Mesendoderm (in vitro differentiated cells): ENCODE data around the gene TSPY4. TPM values are rescaled to one million over a fixed set of nuclear protein-coding genes. Genes with fewer than 3 reads are reported as not detected.
"Not testable (repeated sequence)": the region's sequence is repeated elsewhere in the genome, so short reads cannot be mapped to it uniquely, and the experiment has no call there.

Source experiments
- DNase-seq: peaks from one replicate; pipeline ENCODE4 v3.0.0; 2013
- H2AK5ac ChIP-seq: 2 replicates; pipeline ENCODE4 v1.6.1; 2013; ENCODE audit warnings: low read length, inconsistent platforms
- H2BK120ac ChIP-seq: 2 replicates; pipeline ENCODE4 v1.6.1; 2013; ENCODE audit warnings: low read depth, mild to moderate bottlenecking, low read length, moderate library complexity, mixed read lengths
- H2BK15ac ChIP-seq: replicated peaks from 2 replicates; pipeline ENCODE4 v1.6.1; 2013; ENCODE audit warnings: low read depth, mild to moderate bottlenecking, moderate library complexity
- H2BK5ac ChIP-seq: 2 replicates; pipeline ENCODE4 v1.6.1; 2013; ENCODE audit warnings: low read length, inconsistent platforms
- H3K18ac ChIP-seq: 2 replicates; pipeline ENCODE4 v1.6.1; 2013; ENCODE audit warnings: mild to moderate bottlenecking, low read length, mixed read lengths
- H3K23ac ChIP-seq: one replicate; pipeline ENCODE4 v1.6.1; 2013; ENCODE audit warnings: low read length
- H3K27ac ChIP-seq: 2 replicates; pipeline ENCODE4 v1.5.1; 2013; ENCODE audit warnings: low read depth, mild to moderate bottlenecking, inconsistent platforms, low read length, moderate library complexity
- H3K27me3 ChIP-seq: 2 replicates; pipeline ENCODE4 v1.6.1; 2013; ENCODE audit warnings: low read length, control low read depth, mild to moderate bottlenecking, inconsistent platforms; ENCODE audit not compliant: insufficient read depth, poor library complexity
- H3K36me3 ChIP-seq: 2 replicates; pipeline ENCODE4 v1.6.1; 2013; ENCODE audit warnings: low read length, inconsistent platforms; ENCODE audit not compliant: control insufficient read depth, insufficient read depth
- H3K4ac ChIP-seq: one replicate; pipeline ENCODE4 v1.6.1; 2013; ENCODE audit warnings: low read depth, mild to moderate bottlenecking, low read length, moderate library complexity
- H3K4me1 ChIP-seq: 2 replicates; pipeline ENCODE4 v1.6.1; 2013; ENCODE audit warnings: low read depth, low read length, inconsistent platforms; ENCODE audit not compliant: control insufficient read depth
- H3K4me2 ChIP-seq: 2 replicates; pipeline ENCODE4 v1.6.1; 2013; ENCODE audit warnings: low read length
- H3K4me3 ChIP-seq: 2 replicates; pipeline ENCODE4 v1.5.1; 2013; ENCODE audit warnings: mild to moderate bottlenecking, low read length
- H3K56ac ChIP-seq: one replicate; pipeline ENCODE4 v1.6.1; 2013; ENCODE audit warnings: low read length
- H3K79me1 ChIP-seq: 2 replicates; pipeline ENCODE4 v1.6.1; 2013; ENCODE audit warnings: low read length, inconsistent platforms
- H3K79me2 ChIP-seq: 2 replicates; pipeline ENCODE4 v1.6.1; 2013; ENCODE audit warnings: mild to moderate bottlenecking, low read length; ENCODE audit not compliant: control insufficient read depth, insufficient read depth
- H3K9ac ChIP-seq: 2 replicates; pipeline ENCODE4 v1.6.1; 2013; ENCODE audit warnings: low read length, inconsistent platforms
- H4K5ac ChIP-seq: one replicate; pipeline ENCODE4 v1.6.1; 2013; ENCODE audit warnings: low read length
- H4K8ac ChIP-seq: one replicate; pipeline ENCODE4 v1.6.1; 2013; ENCODE audit warnings: low read depth, mild to moderate bottlenecking, control low read depth, low read length, moderate library complexity
- WGBS: extraction: QIAGEN DNeasy Blood & Tissue Kit; methylation state at CpG from one replicate; pipeline ENCODE4 v1.1.7; 2013; ENCODE audit warnings: low lambda C conversion rate, missing lambda C conversion rate; ENCODE audit not compliant: insufficient coverage; ENCODE audit errors: extremely low coverage; 5-methylcytosine and 5-hydroxymethylcytosine counted together
- polyA plus RNA-seq, 2 experiments: library from polyadenylated mRNA; stranded (reverse); fragments of 200-250 nt; gene quantifications; one replicate each; pipeline ENCODE4 v1.2.3, GENCODE V29; 2013
- small RNA-seq: library from polyadenylated mRNA; stranded (forward); fragments of <200 nt; extraction: miRNeasy Mini kit (QIAGEN cat#:217004); gene quantifications from one replicate; pipeline ENCODE3, GENCODE V24; 2013; ENCODE audit not compliant: insufficient read depth

The TSPY4 gene
- not detected for polyA plus RNA-seq (2013, experiment 1 of 2)
- polyA plus RNA-seq (2013, experiment 2 of 2): not detected

GRCh38 chrY:9337164-9337563 is at the start of gene TSPY4:
Gene TSPY4 (plus strand): TSS chrY:9337464. CDS start chrY:9337510, 46 bp downstream.
- not testable (repeated sequence) for H2BK5ac ChIP-seq, H2BK120ac ChIP-seq, H3K27ac ChIP-seq, H3K56ac ChIP-seq, H3K27me3 ChIP-seq, DNase-seq, H3K4me2 ChIP-seq, H3K23ac ChIP-seq, H2BK15ac ChIP-seq, H4K8ac ChIP-seq, H2AK5ac ChIP-seq, H3K36me3 ChIP-seq, H3K4ac ChIP-seq, H3K79me2 ChIP-seq, H3K18ac ChIP-seq, H3K4me1 ChIP-seq, H3K4me3 ChIP-seq, H3K9ac ChIP-seq, H3K79me1 ChIP-seq, H4K5ac ChIP-seq
- no CpG with 5 or more reads among the region's 26 CpGs for WGBS

- no peak overlapping the region for H3K4ac ChIP-seq
- no peak overlapping the region for H2BK15ac ChIP-seq
- H3K9ac ChIP-seq: no peak overlapping the region
- H2BK120ac ChIP-seq: no peak overlapping the region
- H2AK5ac ChIP-seq: no peak overlapping the region
- no peak overlapping the region for H3K23ac ChIP-seq
- DNase-seq: no peak
- H3K18ac ChIP-seq: no peak overlapping the region
- H3K4me1 ChIP-seq: no peaks in the 10 kb centered on the region
- no peak overlapping the region for H3K4me2 ChIP-seq
- H3K79me2 ChIP-seq: no peaks in the 10 kb centered on the region
- no peak overlapping the region for H3K4me3 ChIP-seq
- H4K5ac ChIP-seq: no peak overlapping the region
- no peak overlapping the region for H3K56ac ChIP-seq
- H2BK5ac ChIP-seq: no peak overlapping the region
- no peaks in the 10 kb centered on the region for H3K36me3 ChIP-seq
- H3K79me1 ChIP-seq: no peaks in the 10 kb centered on the region
- H3K27me3 ChIP-seq: no peaks in the 10 kb centered on the region
- WGBS: no CpG with 5 or more reads among the region's 7 CpGs
- H4K8ac ChIP-seq: no peak overlapping the region
- H3K27ac ChIP-seq: no peak overlapping the region
These were observed 16.3 kb upstream of the TSPY4 start for GRCh38 chrY:9320996-9321395.

- H3K79me1 ChIP-seq, H3K79me2 ChIP-seq, H2BK120ac ChIP-seq, H2BK5ac ChIP-seq, H3K27ac ChIP-seq, H3K36me3 ChIP-seq, H3K9ac ChIP-seq, H3K56ac ChIP-seq, DNase-seq, H2AK5ac ChIP-seq, H2BK15ac ChIP-seq, H3K4ac ChIP-seq, H4K8ac ChIP-seq, H3K27me3 ChIP-seq, H3K4me2 ChIP-seq, H4K5ac ChIP-seq, H3K4me3 ChIP-seq, H3K18ac ChIP-seq, H3K23ac ChIP-seq, H3K4me1 ChIP-seq: not testable (repeated sequence)
- no CpG with 5 or more reads among the region's 25 CpGs for WGBS
These were observed 20.2 kb downstream of the TSPY4 start, which contains the start of gene TSPY8 for GRCh38 chrY:9357497-9357896. Gene TSPY8 (plus strand): TSS chrY:9357797. CDS start chrY:9357843, 46 bp downstream.

Small RNA genes lying within 50 kb of the gene (small RNA-seq; reads per million reads assigned to genes)
- not detected for gene AC006158.1
